Fibroblast of pulmonary artery (primary cell): Measurements from ENCODE around the gene MRPS9.

Experiments
- DNase-seq: peaks from one replicate; pipeline ENCODE4 v3.0.0-alpha.2; 2010; ENCODE audit warnings: low read depth
- H3K4me3 ChIP-seq: replicated peaks from 2 replicates; pipeline ENCODE4 v1.5.1; 2011; ENCODE audit warnings: low read depth, mild to moderate bottlenecking, control low read depth, low read length, moderate library complexity
- TF ChIP-seq, protein P1 (sequence below): IDR thresholded peaks from 2 replicates; pipeline ENCODE4 v1.5.1; 2011; ENCODE audit warnings: mild to moderate bottlenecking, control low read depth, low read length, inconsistent platforms; ENCODE audit errors: missing control alignments

MRPS9 gene

DNA sequence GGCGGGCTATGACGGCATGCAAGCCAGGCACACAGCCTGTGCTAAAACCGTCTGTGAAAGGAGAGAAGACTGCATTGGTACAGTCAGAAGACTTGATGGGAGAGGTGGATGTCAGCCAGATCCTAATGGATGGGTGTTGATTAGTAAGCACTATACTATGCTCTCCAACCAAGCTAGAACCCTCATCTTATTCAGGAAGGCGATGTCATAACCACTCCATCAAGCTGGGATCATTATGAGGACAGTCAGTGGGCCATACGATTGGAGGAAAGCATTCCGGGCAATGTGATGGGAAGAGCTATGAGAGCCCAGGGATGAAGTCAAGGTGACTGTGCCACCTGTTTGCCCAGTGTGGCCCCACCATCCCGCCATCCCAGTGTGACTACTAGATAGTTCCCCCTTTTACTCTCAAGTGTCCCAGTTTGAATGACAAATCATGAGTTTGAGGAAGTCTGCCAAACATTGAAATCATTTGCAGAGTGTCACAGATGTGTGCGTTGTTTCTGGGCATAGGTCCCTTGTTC, 66.4 kb downstream of the MRPS9 start:
- TF ChIP-seq, protein P1, sequence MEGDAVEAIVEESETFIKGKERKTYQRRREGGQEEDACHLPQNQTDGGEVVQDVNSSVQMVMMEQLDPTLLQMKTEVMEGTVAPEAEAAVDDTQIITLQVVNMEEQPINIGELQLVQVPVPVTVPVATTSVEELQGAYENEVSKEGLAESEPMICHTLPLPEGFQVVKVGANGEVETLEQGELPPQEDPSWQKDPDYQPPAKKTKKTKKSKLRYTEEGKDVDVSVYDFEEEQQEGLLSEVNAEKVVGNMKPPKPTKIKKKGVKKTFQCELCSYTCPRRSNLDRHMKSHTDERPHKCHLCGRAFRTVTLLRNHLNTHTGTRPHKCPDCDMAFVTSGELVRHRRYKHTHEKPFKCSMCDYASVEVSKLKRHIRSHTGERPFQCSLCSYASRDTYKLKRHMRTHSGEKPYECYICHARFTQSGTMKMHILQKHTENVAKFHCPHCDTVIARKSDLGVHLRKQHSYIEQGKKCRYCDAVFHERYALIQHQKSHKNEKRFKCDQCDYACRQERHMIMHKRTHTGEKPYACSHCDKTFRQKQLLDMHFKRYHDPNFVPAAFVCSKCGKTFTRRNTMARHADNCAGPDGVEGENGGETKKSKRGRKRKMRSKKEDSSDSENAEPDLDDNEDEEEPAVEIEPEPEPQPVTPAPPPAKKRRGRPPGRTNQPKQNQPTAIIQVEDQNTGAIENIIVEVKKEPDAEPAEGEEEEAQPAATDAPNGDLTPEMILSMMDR = no peak
- no peak overlapping the region for H3K4me3 ChIP-seq
- DNase-seq = no peak

DNA sequence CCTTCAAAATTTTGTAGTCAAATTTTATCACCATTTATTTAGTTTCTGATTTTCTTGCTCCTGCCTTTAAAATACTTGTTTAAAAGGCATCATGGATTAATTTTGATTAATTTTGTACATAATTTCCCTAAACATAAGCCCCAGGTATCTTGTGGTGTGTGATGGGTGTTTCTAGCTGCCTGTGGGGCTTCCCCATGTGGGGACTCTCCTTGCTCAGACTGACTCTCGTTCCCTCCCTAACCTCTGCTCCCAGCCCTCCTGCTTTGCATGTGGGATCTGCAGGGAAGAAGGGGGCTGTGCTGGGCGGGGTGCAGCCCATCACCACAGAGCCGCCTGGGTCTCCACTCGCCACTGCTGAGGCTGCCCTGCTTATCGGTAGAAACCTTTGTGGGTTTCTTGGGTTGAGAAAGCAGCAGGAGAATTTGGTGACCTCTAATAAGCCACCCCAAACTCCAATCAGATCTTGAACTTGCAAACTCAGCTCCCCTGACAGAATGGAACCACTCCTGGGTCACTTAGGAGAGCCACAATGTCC, 72.5 kb downstream of the MRPS9 start:
- TF ChIP-seq, protein P1 = no peak

DNA sequence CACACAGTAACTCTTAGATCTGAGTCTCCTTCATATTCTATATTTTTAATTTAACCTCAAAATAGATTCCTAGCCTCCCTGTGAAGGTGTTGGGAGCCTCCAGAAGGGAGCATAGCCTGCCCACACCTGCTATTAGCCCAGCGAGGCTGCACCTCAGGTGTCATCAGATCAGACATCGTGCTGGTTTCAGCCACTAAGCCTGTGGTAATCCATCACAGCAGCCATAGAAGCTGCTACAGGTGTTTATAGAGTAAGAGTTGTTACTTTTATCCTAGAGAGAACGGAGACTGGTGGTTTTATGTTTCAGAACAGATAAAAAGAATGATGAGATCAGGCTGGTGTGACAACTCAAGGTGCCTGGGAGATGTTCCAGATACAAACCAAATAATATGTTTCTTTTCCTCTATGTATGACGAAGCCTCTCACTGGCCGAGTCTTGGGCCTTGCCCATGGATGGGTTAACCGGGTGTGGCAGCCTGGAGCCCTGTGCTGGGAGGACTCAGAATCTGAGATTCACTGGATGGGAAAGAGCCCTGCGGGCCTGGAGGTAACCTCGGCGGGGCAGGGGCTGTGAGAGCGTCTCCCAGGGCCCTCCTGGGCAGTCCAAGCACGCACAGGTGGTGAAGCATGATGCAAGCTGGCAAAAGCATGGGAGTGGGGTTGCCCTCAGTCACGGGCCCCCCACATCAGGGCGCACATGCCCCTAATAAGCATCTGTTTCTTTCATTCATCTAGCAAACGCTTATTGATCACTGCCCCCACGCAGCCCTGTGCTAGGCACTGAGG, 73.7 kb downstream of the MRPS9 start:
- DNase-seq = no peak
- no peak overlapping the region for H3K4me3 ChIP-seq
- TF ChIP-seq, protein P1 = no peak

More for the DNA sequence above, 72.5 kb downstream of the MRPS9 start:
- H3K4me3 ChIP-seq = no peak overlapping the region
- DNase-seq = no peak

DNA sequence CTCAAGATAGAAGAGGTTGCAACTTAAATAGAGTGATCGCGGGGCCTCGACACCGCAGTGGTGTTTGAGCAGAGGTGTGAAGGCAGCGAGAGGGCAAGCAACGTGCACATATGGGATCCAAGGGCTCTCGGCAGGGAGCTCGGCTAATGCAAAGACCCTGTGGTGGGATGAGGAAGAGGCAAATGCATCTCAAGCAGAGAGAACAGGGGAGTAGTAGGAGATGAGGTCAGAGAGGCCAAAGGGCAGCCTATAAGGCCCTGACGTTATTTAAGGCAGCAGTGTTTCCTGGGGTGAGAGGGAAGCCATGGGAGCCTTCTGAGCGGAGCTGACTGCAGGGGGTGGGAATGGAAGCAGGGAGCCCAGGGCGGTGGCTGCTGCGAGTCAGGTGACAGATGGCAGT, 74.5 kb downstream of the MRPS9 start:
- DNase-seq = no peak
- no peak overlapping the region for H3K4me3 ChIP-seq
- TF ChIP-seq, protein P1 = no peak

DNA sequence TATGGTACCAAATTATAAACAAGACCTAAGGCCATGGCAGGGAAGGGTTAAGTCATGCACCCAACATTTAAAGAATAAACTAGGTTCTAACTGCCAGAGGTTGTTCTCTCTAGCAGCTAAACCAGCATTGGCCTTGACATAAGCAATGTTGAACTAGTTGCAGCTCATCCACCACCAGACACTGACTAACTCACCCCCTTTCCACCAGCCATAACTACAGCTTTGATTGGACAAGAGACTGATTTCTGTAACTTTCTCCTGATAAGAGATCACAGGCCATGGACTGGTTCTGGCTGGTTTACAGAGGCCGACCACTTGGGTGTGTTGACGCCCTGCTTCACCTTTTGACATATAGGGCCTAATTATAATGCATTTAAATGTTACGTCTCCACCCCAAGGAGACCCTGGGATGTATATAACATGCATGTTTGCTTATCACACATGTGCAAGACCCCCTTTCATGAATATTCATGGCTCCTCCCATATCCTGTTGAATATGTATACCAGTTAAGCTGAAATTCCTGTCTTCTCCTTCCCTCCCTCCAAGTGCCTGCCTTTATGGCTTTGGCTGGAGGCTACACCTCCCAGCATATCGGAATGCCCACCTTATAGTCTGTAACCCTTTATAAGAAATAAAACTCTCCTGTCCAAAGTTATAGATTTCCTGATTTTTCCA, 75.9 kb downstream of the MRPS9 start:
- H3K4me3 ChIP-seq = no peak overlapping the region
- no peak for DNase-seq
- TF ChIP-seq, protein P1 = no peak

DNA sequence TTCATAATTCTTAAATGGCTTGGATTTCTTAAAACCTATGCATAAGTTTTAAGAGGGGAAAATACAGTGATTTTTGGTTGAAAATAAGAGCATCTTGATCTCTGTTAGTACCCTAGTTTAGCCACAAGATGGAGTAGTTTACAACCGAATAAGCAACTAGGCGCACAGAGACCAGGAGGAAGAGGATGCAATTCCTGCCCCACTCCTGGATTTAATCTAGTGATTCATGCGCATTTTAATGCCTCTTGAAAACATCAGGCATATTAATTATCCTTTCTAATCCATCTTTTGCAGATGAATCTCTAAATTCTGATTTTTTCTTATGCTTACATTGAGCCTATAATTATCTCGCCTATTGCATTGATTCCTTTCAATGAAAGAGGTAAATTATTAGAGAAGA, 76.7 kb downstream of the MRPS9 start:
- no peak overlapping the region for H3K4me3 ChIP-seq
- TF ChIP-seq, protein P1 = peak; percentile 67
- DNase-seq = peak; percentile 77
